Esophagus squamous epithelium (tissue), 5 donors: ENCODE results near the gene FKBP3. TPM values are rescaled to one million over a fixed set of nuclear protein-coding genes. Genes with fewer than 3 reads are reported as not detected.
A peak's percentile ranks its signal among the peaks of the same experiment; 100 is the strongest.
"Not testable (repeated sequence)": the region's sequence is repeated elsewhere in the genome, so short reads cannot be mapped to it uniquely, and the experiment has no call there.

Experiments used
- DNase-seq: peaks from one replicate; lab custom pipeline; 2025; lab: John Stamatoyannopoulos, UW
- H3K27ac ChIP-seq, 4 donors: fragments of 200-600 bp; sonication (generic); one replicate each; pipeline ENCODE4 v1.5.1; 2016 to 2019; ENCODE audit warnings: mild to moderate bottlenecking in 1 of 4
- H3K27me3 ChIP-seq, 4 donors: fragments of 200-600 bp; sonication (generic); 1 replicate in 3 of 4; 2 replicates in 1 of 4; pipeline versions ENCODE4 v1.5.1 to v1.6.0; 2017 to 2021; ENCODE audit warnings: antibody characterized with exemption in 1 of 4
- H3K36me3 ChIP-seq, 3 donors: fragments of 200-600 bp; sonication (generic); one replicate each; pipeline ENCODE4 v1.5.1; 2016 to 2019
- H3K4me1 ChIP-seq, 3 donors: fragments of 200-600 bp; sonication (generic); one replicate each; pipeline ENCODE4 v1.5.1; 2017 to 2019
- H3K4me3 ChIP-seq, 4 donors: fragments of 200-600 bp; sonication (generic); 1 replicate in 3 of 4; 2 replicates in 1 of 4; pipeline ENCODE4 v1.5.1; 2016 to 2019; ENCODE audit warnings: mild to moderate bottlenecking in 2 of 4, moderate library complexity in 1 of 4
- H3K9me3 ChIP-seq, 3 donors: fragments of 200-600 bp; sonication (generic); one replicate each; pipeline ENCODE4 v1.5.1; 2016 to 2019
- CTCF ChIP-seq, 6 experiments: fragments of 450-650 bp in 4 of 6; fragments of 200-600 bp in 2 of 6; sonication (generic) in 2 of 6; IDR thresholded peaks; one replicate each; pipeline ENCODE4 v1.5.1; 2016 to 2019; ENCODE audit warnings: antibody characterized with exemption in 6 of 6, mild to moderate bottlenecking in 4 of 6, moderate library complexity in 4 of 6
- POLR2A ChIP-seq, 4 donors: fragments of 450-650 bp; IDR thresholded peaks; one replicate each; pipeline ENCODE4 v1.6.1; 2017; ENCODE audit warnings: antibody characterized with exemption in 4 of 4, mild to moderate bottlenecking in 4 of 4, moderate library complexity in 3 of 4
- WGBS, 2 donors: methylation state at CpG; one replicate each; pipeline ENCODE4 v1.1.5; 2018; 5-methylcytosine and 5-hydroxymethylcytosine counted together
- intact Hi-C: fragments of 100-400 bp; cut with DNase I; formaldehyde crosslinking; loops from one replicate; pipeline ENCODE4 v1.15.0; 2022
- total RNA-seq, 4 donors: library from RNA; depleted of rRNA; stranded (reverse); fragments of >200 nt; gene quantifications; one replicate each; pipeline ENCODE4 v1.1.0, GENCODE V29; 2016
- donor health status: DM: yes; HTN: yes; CAD: no.

FKBP3 gene
- total RNA-seq, 4 donors from 2014 or later = 28.8 to 44.9 (median 37.9) TPM

GRCh38 chr14:45084946-45085346 lies 49.3 kb downstream of the FKBP3 start:
- H3K36me3 ChIP-seq = no peaks in the 10 kb centered on the region
- peak overlapping the region; percentile 58 to 91 (median 76) for H3K4me3 ChIP-seq
- no peaks in the 10 kb centered on the region for H3K27me3 ChIP-seq
- DNase-seq = no peak
- no peak for TF ChIP-seq POLR2A (IDR thresholded peaks at IDR 0.05)
- TF ChIP-seq CTCF (IDR thresholded peaks at IDR 0.05) = no peak
- no peaks in the 10 kb centered on the region for H3K9me3 ChIP-seq
- 1% methylated on average over 4 of the region's 4 CpGs for WGBS, 2 donors
- H3K27ac ChIP-seq = peak overlapping the region; percentile 82 to 92 (median 92)
- H3K4me1 ChIP-seq = peaks cover 8 to 64% (median 45%) of the 10 kb centered on the region in 3 donors
- intact Hi-C loops = loop anchor here (2.0 kb wide), 1 partner anchor 50 kb away; the partner anchor contains the start of genes FANCM and FKBP3

GRCh38 chr14:45083976-45084722 lies 50.1 kb downstream of the FKBP3 start, which contains the start of gene PRPF39:
TSS of gene PRPF39 (plus strand) at chr14:45084116. CDS start at chr14:45095240, 11,124 bp downstream.
- Histone ChIP-seq H3K4me3 (peak within 1 kb of the TSS; percentile 58 to 91 (median 76)), H3K4me1 (peaks cover 8 to 56% (median 41%) of the 10 kb centered on the region in 3 donors), H3K9me3 (no peaks in the 10 kb centered on the region), H3K27ac (peak within 1 kb of the TSS; percentile 82 to 92 (median 92)), H3K27me3 (no peaks in the 10 kb centered on the region), H3K36me3 (no peaks in the 10 kb centered on the region)
- intact Hi-C loops = loop anchor here (2.0 kb wide), 1 partner anchor 51 kb away; the partner anchor contains the start of genes FANCM and FKBP3
- 0 to 1% methylated on average over 20 to 27 of the region's 49 CpGs for WGBS, 2 donors
- peak; percentile 52 for DNase-seq
- peak in 1 of 6 experiments; percentile 6 for TF ChIP-seq CTCF (IDR thresholded peaks at IDR 0.05)
- TF ChIP-seq POLR2A (IDR thresholded peaks at IDR 0.05) = peak in 3 of 4 donors; percentile 59 to 88 (median 64)

GRCh38 chr14:45083617-45083975 lies 50.7 kb downstream of the FKBP3 start:
- Histone ChIP-seq H3K4me1 (peaks cover 8 to 51% (median 36%) of the 10 kb centered on the region in 3 donors), H3K36me3 (no peaks in the 10 kb centered on the region), H3K4me3 (peak overlapping the region; percentile 58 to 91 (median 76)), H3K9me3 (no peaks in the 10 kb centered on the region), H3K27me3 (no peaks in the 10 kb centered on the region), H3K27ac (peak overlapping the region; percentile 82 to 92 (median 92))
- 0 to 4% methylated on average over 3 to 6 of the region's 10 CpGs for WGBS, 2 donors
- intact Hi-C loops = no loop called here
- DNase-seq = no peak
- TF ChIP-seq CTCF (IDR thresholded peaks at IDR 0.05) = no peak
- TF ChIP-seq POLR2A (IDR thresholded peaks at IDR 0.05) = no peak

GRCh38 chr14:45082420-45082819 lies 51.9 kb downstream of the FKBP3 start:
- 75 to 86% methylated on average over 2 of the region's 2 CpGs for WGBS, 2 donors

GRCh38 chr14:45081096-45081495 lies 53.2 kb downstream of the FKBP3 start:
- intact Hi-C loops, H3K27me3 ChIP-seq, H3K9me3 ChIP-seq, H3K27ac ChIP-seq, H3K36me3 ChIP-seq, DNase-seq, H3K4me3 ChIP-seq: not testable (repeated sequence)
- 83 to 95% methylated on average over 3 of the region's 3 CpGs for WGBS, 2 donors
- peaks cover 6 to 26% (median 12%) of the 10 kb centered on the region in 3 donors for H3K4me1 ChIP-seq

More at GRCh38 chr14:45082420-45082819, 51.9 kb downstream of the FKBP3 start:
- H3K9me3 ChIP-seq = no peaks in the 10 kb centered on the region
- H3K27ac ChIP-seq = no peak overlapping the region
- H3K36me3 ChIP-seq = no peaks in the 10 kb centered on the region
- H3K4me1 ChIP-seq = peaks cover 8 to 39% (median 25%) of the 10 kb centered on the region in 3 donors
- no peak overlapping the region for H3K4me3 ChIP-seq
- intact Hi-C loops = no loop called here
- no peaks in the 10 kb centered on the region for H3K27me3 ChIP-seq
- TF ChIP-seq POLR2A (IDR thresholded peaks at IDR 0.05) (no peak), CTCF (IDR thresholded peaks at IDR 0.05) (no peak)
- DNase-seq = no peak

GRCh38 chr14:45080416-45080968 lies 53.8 kb downstream of the FKBP3 start:
- 70% methylated on average over 2 of the region's 40 CpGs; no CpG with 5 or more reads in 1 of the 2 donors for WGBS, 2 donors

More at GRCh38 chr14:45080416-45080968, 53.8 kb downstream of the FKBP3 start:
- intact Hi-C loops, H3K4me3 ChIP-seq, H3K27me3 ChIP-seq, DNase-seq, H3K36me3 ChIP-seq, H3K27ac ChIP-seq, H3K9me3 ChIP-seq: not testable (repeated sequence)
- peaks cover under 1 to 20% (median 6%) of the 10 kb centered on the region in 3 donors for H3K4me1 ChIP-seq
